GM19035 (cell line): ENCODE measurements around the gene CSRP1.
"Not testable (repeated sequence)": the region's sequence is repeated elsewhere in the genome, so short reads cannot be mapped to it uniquely, and the experiment has no call there.

Source experiments
- ATAC-seq: cut with Tn5 transposase; IDR thresholded peaks from one replicate; pipeline ENCODE4 v1.9.1; 2021; ENCODE audit not compliant: unreplicated experiment

The CSRP1 gene

GRCh38 chr1:201479201-201479730 lies 27.7 kb downstream of the CSRP1 start:
- ATAC-seq = no peak

GRCh38 chr1:201478666-201479065 lies 28.3 kb downstream of the CSRP1 start:
- ATAC-seq = not testable (repeated sequence)

DNA sequence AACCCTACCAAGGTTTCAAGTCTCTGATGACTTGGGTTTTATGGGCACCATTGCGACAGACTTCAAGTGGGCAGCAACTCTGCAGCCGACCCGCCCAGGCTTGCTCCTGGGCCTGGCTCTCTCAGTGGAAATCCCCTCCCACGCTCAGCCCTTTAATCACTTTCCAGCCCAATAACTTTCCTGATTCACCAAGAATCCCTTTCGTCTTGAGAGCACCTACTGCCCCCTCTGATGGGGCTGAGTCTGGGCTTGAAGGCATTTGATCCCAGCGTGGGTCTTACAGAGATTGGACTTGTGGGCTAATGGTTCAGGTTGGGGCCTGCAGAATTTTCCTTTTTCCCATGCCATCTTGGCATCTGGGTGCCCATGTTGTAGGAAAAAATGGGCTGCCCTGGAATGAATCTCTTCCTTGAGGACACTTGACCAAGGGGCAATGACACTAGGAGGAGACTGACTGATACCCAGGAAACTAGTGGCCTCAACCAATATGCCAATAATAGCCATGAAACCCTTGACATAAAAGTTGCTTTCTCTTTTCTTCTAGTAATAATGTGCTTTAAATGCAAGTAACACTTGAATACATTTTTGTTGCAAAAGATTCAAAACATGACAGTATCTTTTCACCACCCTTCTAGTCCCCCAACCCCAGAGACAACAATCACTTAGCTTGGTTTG lies 30.1 kb downstream of the CSRP1 start:
- no peak for ATAC-seq

DNA sequence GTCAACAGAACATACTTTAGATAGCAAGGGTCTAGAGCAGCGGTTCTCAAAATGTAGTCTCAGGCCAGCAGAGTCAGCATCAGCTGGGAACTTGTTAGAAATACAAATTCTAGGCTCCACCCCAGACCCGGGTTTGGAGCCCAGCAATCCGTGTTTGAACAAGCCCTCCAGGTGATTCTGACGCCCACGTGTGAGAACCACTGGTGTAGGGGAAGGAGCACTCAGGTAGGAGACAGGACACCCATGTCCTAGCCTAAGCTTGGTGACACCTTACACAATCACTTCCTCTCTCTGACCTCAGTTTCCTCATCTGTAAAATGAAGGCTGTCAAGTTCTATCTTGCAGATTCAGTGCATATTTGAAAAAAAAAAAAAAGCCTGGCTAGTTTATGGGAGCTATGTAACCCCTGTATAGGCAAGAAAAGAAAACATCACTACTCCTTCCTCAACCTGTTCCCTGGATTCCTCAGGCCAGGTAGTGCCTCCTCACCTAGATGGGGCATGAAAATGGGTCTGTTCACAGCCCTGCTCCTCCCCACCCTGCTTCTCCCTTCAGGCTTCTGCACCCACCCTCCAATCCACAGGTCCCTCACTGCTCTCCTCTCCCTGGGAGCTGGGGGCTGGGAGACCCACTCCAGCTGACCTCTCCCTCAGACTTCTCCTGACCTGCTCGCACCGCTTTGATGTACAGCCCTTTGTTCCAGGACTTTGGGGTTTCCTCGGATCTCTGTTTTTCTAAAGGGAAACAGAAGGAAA lies 30.8 kb downstream of the CSRP1 start:
- ATAC-seq = no peak

- no peak for ATAC-seq
These were observed 31.8 kb downstream of the CSRP1 start for GRCh38 chr1:201475130-201475529.

- ATAC-seq = no peak
These were observed 33.6 kb downstream of the CSRP1 start for GRCh38 chr1:201473296-201473695.

- not testable (repeated sequence) for ATAC-seq
These were observed 34.6 kb downstream of the CSRP1 start for GRCh38 chr1:201472321-201472720.

DNA sequence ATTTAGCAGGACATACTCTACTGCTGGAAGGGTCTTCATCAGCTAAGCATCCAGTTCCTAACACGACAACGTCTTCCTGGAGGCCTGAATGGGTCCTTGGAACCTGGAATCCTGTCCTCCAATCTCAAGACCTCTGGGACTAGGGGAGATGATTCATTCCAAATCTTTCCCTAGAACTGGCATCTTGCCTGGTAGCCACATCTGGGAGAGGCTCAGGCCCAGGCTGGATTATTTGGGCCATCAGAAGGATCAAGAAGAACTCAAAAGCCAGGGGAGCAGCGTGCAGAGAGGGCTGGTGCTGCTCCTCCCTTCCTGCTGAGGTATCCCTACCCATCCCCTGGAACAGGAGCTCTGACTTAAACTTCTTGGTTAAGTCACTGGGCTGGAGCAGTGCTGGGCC lies 35.2 kb downstream of the CSRP1 start:
- ATAC-seq = no peak

GRCh38 chr1:201470581-201470980 lies 36.3 kb downstream of the CSRP1 start:
- no peak for ATAC-seq

DNA sequence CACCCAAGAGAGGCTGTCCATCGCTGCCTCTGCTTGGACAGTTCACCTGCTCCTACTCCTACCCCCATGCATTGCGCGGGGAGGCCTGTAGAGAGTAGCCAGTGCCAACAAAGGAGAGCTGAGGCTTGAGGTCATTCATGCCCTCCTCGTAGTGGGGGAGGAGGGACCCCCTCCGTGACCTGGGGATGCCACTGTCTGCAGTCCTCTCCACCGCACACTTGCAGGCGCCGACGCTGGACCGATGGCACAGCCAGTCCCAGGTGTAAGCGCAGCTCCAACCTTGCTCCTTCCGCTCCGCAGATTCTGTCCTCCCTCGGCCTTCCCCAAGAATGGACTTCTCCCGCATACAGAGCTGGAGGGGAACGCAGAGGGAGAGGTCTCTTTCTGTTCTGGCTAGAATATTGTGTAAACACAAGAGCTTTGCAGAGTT lies 37.3 kb downstream of the CSRP1 start:
- ATAC-seq = no peak

DNA sequence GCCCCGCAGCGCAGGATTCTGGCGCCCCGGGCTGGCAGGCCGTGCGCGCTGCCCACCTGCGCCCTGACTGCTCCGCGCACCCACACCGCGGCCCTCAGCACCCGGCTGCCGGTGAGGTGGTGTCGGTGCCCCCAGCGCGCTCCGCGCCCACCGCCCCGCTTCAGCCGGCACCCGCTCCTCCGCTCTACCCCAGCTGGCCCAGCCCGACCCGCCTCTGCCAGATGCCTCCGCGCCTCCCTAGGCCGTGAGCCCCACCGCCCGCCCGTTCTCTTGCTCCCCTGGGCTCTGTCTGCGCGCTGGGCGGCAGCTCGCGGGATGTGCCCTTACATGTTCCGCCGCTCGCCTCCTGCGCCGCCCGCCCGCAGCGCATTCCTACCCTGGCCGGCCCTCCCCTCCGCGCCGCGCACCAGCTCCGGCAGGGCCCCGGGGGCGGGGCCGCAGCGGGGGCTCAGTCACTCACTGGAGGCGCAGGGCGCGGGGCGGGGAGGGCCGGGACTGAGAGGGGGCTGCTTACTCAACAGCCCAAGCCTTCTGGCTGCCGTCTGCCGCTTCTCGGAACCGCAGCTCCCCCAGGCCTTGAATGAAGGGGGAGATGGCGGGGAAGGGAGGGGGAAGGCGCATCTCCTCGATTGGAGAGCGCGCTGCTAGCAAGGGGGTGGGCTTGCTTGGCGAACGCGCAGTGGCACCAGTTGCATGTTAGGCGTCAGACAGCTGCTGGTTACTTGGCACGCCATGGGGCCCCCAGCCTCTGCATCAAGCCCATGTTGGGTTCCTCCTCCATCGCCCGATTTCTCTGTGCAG lies 37.9 kb downstream of the CSRP1 start, which contains the start of gene PHLDA3:
Gene PHLDA3 (minus strand): TSS at position 345 of the 801 bp plus-strand sequence. CDS start 402 bp downstream, outside the sequence.
- ATAC-seq = peak; percentile 67

DNA sequence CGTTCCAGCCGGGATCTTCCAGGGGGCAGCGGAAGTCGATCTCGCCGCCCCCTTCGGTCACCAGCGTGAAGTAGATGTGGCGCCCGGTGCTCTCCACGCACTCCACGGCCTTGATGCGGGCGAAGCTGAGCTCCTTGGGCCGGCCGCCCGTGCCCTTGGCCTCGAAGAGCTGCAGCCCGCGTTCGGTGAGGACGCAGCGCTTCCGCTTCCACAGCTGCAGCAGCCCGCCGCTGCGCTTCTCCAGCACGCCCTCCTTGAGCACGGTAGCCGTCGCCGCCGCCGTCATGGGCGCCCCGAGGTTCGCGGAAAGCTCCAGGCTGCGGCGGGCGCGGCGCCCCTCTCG lies 38.5 kb downstream of the CSRP1 start:
- ATAC-seq = peak; percentile 42

DNA sequence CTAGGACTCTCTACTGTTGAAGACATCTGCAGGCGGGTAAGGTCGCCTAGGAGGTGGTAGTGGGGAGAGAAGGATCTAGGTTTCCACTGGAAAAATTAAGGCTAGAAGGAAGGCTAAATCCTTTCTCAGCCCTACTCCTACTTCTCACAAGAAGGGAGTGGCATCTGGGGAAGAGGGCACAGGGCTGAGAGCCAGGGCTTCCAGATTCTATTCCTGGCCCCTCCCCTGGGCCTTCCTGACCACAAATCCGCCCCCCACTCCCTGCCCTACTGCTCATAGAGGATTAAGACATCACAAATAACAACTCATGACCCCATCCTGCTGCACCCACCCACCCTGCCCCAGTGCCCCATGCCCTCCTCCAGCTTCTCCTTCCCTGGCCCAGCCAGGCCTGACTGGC lies 40.4 kb downstream of the CSRP1 start:
- no peak for ATAC-seq

GRCh38 chr1:201465698-201466290 lies 41.1 kb downstream of the CSRP1 start:
- no peak for ATAC-seq

GRCh38 chr1:201463071-201463552 lies 43.8 kb downstream of the CSRP1 start:
- no peak for ATAC-seq

DNA sequence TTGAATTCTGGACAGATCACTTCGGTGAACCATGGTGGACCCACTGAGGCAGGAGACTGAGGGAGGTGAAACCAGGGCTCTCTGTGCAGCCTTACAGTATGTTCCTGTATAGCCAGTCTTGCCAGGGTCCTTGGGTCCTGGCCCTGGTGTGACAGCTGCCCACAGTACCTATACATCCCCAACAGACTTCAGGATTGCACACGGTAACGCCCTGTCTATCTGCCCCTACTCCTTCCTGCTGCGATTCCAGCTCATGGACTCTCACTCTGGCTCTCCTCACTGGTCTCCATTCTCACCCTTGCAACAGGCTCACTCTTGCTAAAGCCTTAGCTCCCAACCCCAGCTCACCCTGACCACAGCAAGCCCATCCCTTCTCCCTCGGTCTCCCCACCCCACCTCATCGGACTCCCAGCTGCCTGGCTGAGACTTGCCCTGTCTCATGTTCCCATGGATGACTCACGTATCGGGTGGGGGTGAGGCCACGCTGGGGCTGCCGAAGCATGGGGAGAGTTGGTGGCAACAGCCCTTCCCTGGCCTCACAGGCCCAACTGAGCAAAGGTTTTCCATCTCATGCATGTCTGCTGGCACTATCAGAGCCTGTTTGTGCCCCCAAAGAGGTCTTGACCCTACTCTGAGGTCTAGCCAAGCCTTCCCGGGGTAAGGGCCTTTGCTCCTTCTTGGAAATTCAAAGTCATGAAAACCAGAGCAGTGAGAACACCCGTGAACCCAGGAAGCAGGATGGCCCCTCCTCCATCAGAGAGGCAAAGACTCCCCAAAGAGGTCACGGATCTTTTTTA lies 45.1 kb downstream of the CSRP1 start:
- no peak for ATAC-seq

- ATAC-seq = no peak
These were observed 45.9 kb downstream of the CSRP1 start for GRCh38 chr1:201460814-201461644.

GRCh38 chr1:201459775-201460174 lies 47.1 kb downstream of the CSRP1 start:
- no peak for ATAC-seq

- no peak for ATAC-seq
These were observed 47.9 kb downstream of the CSRP1 start for GRCh38 chr1:201459052-201459451.
